H9 (cell line): ENCODE results near the gene ABHD13. TPM values are rescaled to one million over a fixed set of nuclear protein-coding genes. Genes with fewer than 3 reads are reported as not detected.

Experiments
- DNase-seq: peaks from one replicate; pipeline ENCODE4 v3.0.0-alpha.2; 2017
- H2AFZ ChIP-seq: one replicate; pipeline ENCODE4 v1.6.1; 2013; ENCODE audit warnings: mild to moderate bottlenecking, low read length, control low read depth, moderate library complexity
- H2AK5ac ChIP-seq: 2 replicates; pipeline ENCODE4 v1.6.1; 2013; ENCODE audit warnings: low read length, control low read depth, mixed read lengths; ENCODE audit not compliant: insufficient read length
- H2BK120ac ChIP-seq: one replicate; pipeline ENCODE4 v1.6.1; 2013; ENCODE audit warnings: low read depth, mild to moderate bottlenecking, low read length, control low read depth, inconsistent platforms; ENCODE audit not compliant: poor library complexity, severe bottlenecking
- H2BK12ac ChIP-seq: 2 replicates; pipeline ENCODE4 v1.6.1; 2013; ENCODE audit warnings: low read length, control low read depth, mixed read lengths, low read depth; ENCODE audit not compliant: insufficient read length
- H2BK15ac ChIP-seq: 2 replicates; pipeline ENCODE4 v1.6.1; 2013; ENCODE audit warnings: low read depth, low read length, control low read depth
- H2BK20ac ChIP-seq: one replicate; pipeline ENCODE4 v1.6.1; 2013; ENCODE audit warnings: low read depth, mild to moderate bottlenecking, low read length, control low read depth, inconsistent platforms; ENCODE audit not compliant: poor library complexity, severe bottlenecking
- H2BK5ac ChIP-seq: 2 replicates; pipeline ENCODE4 v1.6.1; 2013; ENCODE audit warnings: low read length, control low read depth, mixed read lengths; ENCODE audit not compliant: insufficient read length
- H3K14ac ChIP-seq: 2 replicates; pipeline ENCODE4 v1.6.1; 2013; ENCODE audit warnings: low read length, control low read depth; ENCODE audit not compliant: insufficient read depth
- H3K18ac ChIP-seq: 2 replicates; pipeline ENCODE4 v1.6.1; 2013; ENCODE audit warnings: low read depth, mild to moderate bottlenecking, mixed read lengths, low read length, control low read depth; ENCODE audit not compliant: insufficient read length
- H3K23ac ChIP-seq: 2 replicates; pipeline ENCODE4 v1.6.1; 2013; ENCODE audit warnings: low read length, control low read depth, mixed read lengths, low read depth; ENCODE audit not compliant: insufficient read length
- H3K23me2 ChIP-seq: 2 replicates; pipeline ENCODE4 v1.6.1; 2013; ENCODE audit warnings: low read depth, mild to moderate bottlenecking, mixed read lengths, low read length, control low read depth; ENCODE audit not compliant: insufficient read length, poor library complexity, severe bottlenecking
- H3K27ac ChIP-seq: 2 replicates; pipeline ENCODE4 v1.5.1; 2013; ENCODE audit warnings: low read length, control low read depth, mixed read lengths, low read depth; ENCODE audit not compliant: insufficient read length
- H3K27me3 ChIP-seq: 2 replicates; pipeline ENCODE4 v1.6.1; 2013; ENCODE audit warnings: low read length, control low read depth, inconsistent platforms; ENCODE audit not compliant: insufficient read depth
- H3K4ac ChIP-seq: 2 replicates; pipeline ENCODE4 v1.6.1; 2013; ENCODE audit warnings: low read depth, mild to moderate bottlenecking, control low read depth, inconsistent platforms, low read length, moderate library complexity
- H3K4me1 ChIP-seq: 2 replicates; pipeline ENCODE4 v1.6.1; 2013; ENCODE audit warnings: low read length, control low read depth, inconsistent platforms; ENCODE audit not compliant: insufficient read depth
- H3K4me2 ChIP-seq: 2 replicates; pipeline ENCODE4 v1.6.1; 2013; ENCODE audit warnings: low read length, control low read depth, mixed read lengths; ENCODE audit not compliant: insufficient read length, insufficient read depth
- H3K56ac ChIP-seq: 2 replicates; pipeline ENCODE4 v1.6.1; 2013; ENCODE audit warnings: low read depth, mild to moderate bottlenecking, mixed read lengths, low read length, control low read depth; ENCODE audit not compliant: insufficient read length
- H3K79me1 ChIP-seq: 2 replicates; pipeline ENCODE4 v1.6.1; 2013; ENCODE audit warnings: low read depth, mild to moderate bottlenecking, moderate library complexity, low read length, control low read depth, inconsistent platforms; ENCODE audit not compliant: insufficient read depth, poor library complexity, severe bottlenecking
- H3K79me2 ChIP-seq: 2 replicates; pipeline ENCODE4 v1.6.1; 2013; ENCODE audit warnings: low read length, control low read depth, inconsistent platforms; ENCODE audit not compliant: insufficient read depth
- H3K9ac ChIP-seq: 2 replicates; pipeline ENCODE4 v1.6.1; 2013; ENCODE audit warnings: low read length, control low read depth, mixed read lengths; ENCODE audit not compliant: insufficient read length; ENCODE audit errors: extremely low read depth
- H3K9me3 ChIP-seq: one replicate; pipeline ENCODE4 v1.6.1; 2013; ENCODE audit warnings: low read depth, low read length, inconsistent platforms; ENCODE audit not compliant: control insufficient read depth
- H3T11ph ChIP-seq: one replicate; pipeline ENCODE4 v1.6.1; 2013; ENCODE audit warnings: mild to moderate bottlenecking, low read length, control low read depth, inconsistent platforms
- H4K20me1 ChIP-seq: one replicate; pipeline ENCODE4 v1.6.1; 2013; ENCODE audit not compliant: control insufficient read depth, insufficient read length, insufficient read depth
- H4K5ac ChIP-seq: 2 replicates; pipeline ENCODE4 v1.6.1; 2013; ENCODE audit warnings: low read depth, mild to moderate bottlenecking, mixed read lengths, low read length, control low read depth; ENCODE audit not compliant: insufficient read length
- H4K8ac ChIP-seq: replicated peaks from 2 replicates; pipeline ENCODE4 v1.6.1; 2013; ENCODE audit warnings: low read length, control low read depth, mixed read lengths, low read depth; ENCODE audit not compliant: insufficient read length
- H4K91ac ChIP-seq: 2 replicates; pipeline ENCODE4 v1.6.1; 2013; ENCODE audit warnings: low read depth, mild to moderate bottlenecking, moderate library complexity, mixed read lengths, low read length, control low read depth; ENCODE audit not compliant: insufficient read length
- H3K27ac Mint-ChIP-seq, 3 experiments: 2 replicates in 2 of 3; 3 replicates in 1 of 3; pipeline ENCODE4 v1.8.0; 2020 to 2021; ENCODE audit warnings: mixed read lengths in 3 of 3, mild to moderate bottlenecking in 1 of 3, moderate library complexity in 1 of 3
- H3K27me3 Mint-ChIP-seq: 2 replicates; pipeline ENCODE4 v1.8.0; 2021; ENCODE audit warnings: low read depth, mild to moderate bottlenecking, moderate library complexity, mixed read lengths
- H3K36me3 Mint-ChIP-seq, 3 experiments: 2 replicates in 2 of 3; 3 replicates in 1 of 3; pipeline ENCODE4 v1.8.0; 2020 to 2021; ENCODE audit warnings: low read depth in 3 of 3, mixed read lengths in 3 of 3; ENCODE audit not compliant: insufficient read depth in 1 of 3
- H3K4me1 Mint-ChIP-seq, 2 experiments: 2 replicates each; pipeline ENCODE4 v1.8.0; 2020; ENCODE audit warnings: mixed read lengths in 2 of 2
- H3K4me3 Mint-ChIP-seq, 2 experiments: 2 replicates in 1 of 2; 3 replicates in 1 of 2; pipeline ENCODE4 v1.8.0; 2020 to 2021; ENCODE audit warnings: mild to moderate bottlenecking in 2 of 2, mixed read lengths in 2 of 2, moderate library complexity in 1 of 2
- H3K9me3 Mint-ChIP-seq, 2 experiments: 2 replicates in 1 of 2; 3 replicates in 1 of 2; pipeline ENCODE4 v1.8.0; 2020; ENCODE audit warnings: mild to moderate bottlenecking in 2 of 2, mixed read lengths in 2 of 2, moderate library complexity in 1 of 2
- CTCF ChIP-seq: fragments of 200-600 bp; sonication (generic); conservative IDR thresholded peaks from 3 replicates; pipeline ENCODE4 v1.8.0; 2021; ENCODE audit warnings: antibody characterized with exemption, mild to moderate bottlenecking
- WGBS: extraction: QIAGEN DNeasy Blood & Tissue Kit; methylation state at CpG from one replicate; pipeline ENCODE4 v1.1.7; 2013; ENCODE audit warnings: missing lambda C conversion rate, low lambda C conversion rate, mixed read lengths; ENCODE audit not compliant: insufficient read length; ENCODE audit errors: extremely low coverage; 5-methylcytosine and 5-hydroxymethylcytosine counted together
- total RNA-seq: library from RNA; stranded (reverse); gene quantifications from 2 replicates; pipeline ENCODE4 v1.2.1, GENCODE V29; 2021

The ABHD13 gene
- total RNA-seq, 1 experiment from 2014 or later: 6.2 TPM

DNA sequence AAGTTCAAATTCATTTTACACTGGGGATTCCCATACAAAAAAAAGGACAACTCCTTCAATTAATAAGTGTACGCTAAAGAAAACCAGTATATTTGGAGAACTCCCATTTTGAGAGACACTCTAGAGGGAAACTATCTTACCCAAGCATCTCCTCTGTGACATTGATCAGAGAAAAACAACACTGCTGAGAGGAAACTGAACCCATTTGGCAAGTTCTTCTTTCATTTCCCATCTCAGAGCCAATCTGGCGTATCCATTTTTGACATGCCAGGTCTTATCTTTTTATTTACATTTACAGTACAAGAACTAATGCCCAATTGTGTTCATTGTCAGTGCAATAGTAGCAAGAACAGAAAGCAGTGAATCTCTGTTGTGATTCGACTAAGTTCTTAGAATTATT is 33.0 kb upstream of the ABHD13 start:
- Histone ChIP-seq H2BK20ac (no peak overlapping the region), H2BK5ac (no peak overlapping the region), H2AFZ (no peak overlapping the region), H3K27ac (no peak overlapping the region), H3K4ac (no peak overlapping the region), H3K14ac (no peak overlapping the region), H3K79me2 (no peaks in the 10 kb centered on the region; the same call in 1 of the 2 replicates), H3K4me1 (no peaks in the 10 kb centered on the region), H3K79me1 (no peaks in the 10 kb centered on the region), H3K23me2 (no peaks in the 10 kb centered on the region), H3K9me3 (no peaks in the 10 kb centered on the region), H4K20me1 (no peaks in the 10 kb centered on the region), H2AK5ac (no peak overlapping the region), H3K56ac (no peak overlapping the region), H3T11ph (no peak overlapping the region), H3K9ac (no peak overlapping the region), H3K27me3 (no peaks in the 10 kb centered on the region), H3K23ac (no peak overlapping the region), H3K4me2 (no peak overlapping the region), H4K5ac (no peak overlapping the region), H2BK120ac (no peak overlapping the region), H4K91ac (no peak overlapping the region), H2BK15ac (no peak overlapping the region), H4K8ac (no peak overlapping the region), H2BK12ac (no peak overlapping the region), H3K18ac (no peak overlapping the region)
- no peak for TF ChIP-seq CTCF
- Mint-ChIP-seq H3K27ac (no peak overlapping the region), H3K27me3 (no peaks in the 10 kb centered on the region), H3K36me3 (no peaks in the 10 kb centered on the region), H3K4me1 (no peaks in the 10 kb centered on the region), H3K9me3 (peaks cover 2% of the 10 kb centered on the region in 2 experiments; a peak in 1 of 5 replicates), H3K4me3 (no peak overlapping the region)
- DNase-seq: no peak
- WGBS: no CpG with 5 or more reads among the region's 3 CpGs
